Measurements from ENCODE around the gene SSBP3. TPM values are rescaled to one million over a fixed set of nuclear protein-coding genes. Genes with fewer than 3 reads are reported as not detected.

SSBP3 gene
- total RNA-seq, 1 experiment from 2014 or later, result 42.1 TPM

DNA sequence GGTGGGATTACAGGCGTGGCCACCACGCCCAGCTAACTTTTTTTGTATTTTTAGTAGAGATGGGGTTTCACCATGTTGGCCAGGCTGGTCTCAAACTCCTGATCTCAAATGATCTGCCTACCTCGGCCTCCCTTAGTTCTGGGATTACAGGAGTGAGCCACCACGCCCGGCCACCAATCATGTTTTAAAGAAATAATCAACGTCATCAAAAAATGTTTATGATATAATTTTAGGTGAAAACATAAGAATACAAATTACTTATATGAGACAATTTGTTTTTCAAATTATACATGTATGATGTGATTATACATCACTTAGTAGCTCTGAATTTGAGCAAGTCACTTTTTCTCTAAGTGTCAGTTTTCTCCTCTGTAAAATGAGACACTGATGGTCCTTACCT is 31.6 kb upstream of the SSBP3 start:
- Mint-ChIP-seq H3K27ac (ENCODE audit: unreplicated experiment) (no peak overlapping the region), H3K36me3 (ENCODE audit: insufficient read depth, unreplicated experiment) (no peaks in the 10 kb centered on the region), H3K27me3 (ENCODE audit: insufficient read depth, unreplicated experiment) (no peaks in the 10 kb centered on the region), H3K4me1 (ENCODE audit: low read depth, unreplicated experiment) (no peaks in the 10 kb centered on the region), H3K9me3 (ENCODE audit: unreplicated experiment) (no peaks in the 10 kb centered on the region), H3K4me3 (ENCODE audit: unreplicated experiment) (no peak overlapping the region)
- CTCF ChIA-PET, result no interaction called here
- BruUV-seq (replicated peaks), result no TSS peak
- TF ChIP-seq, protein P1, sequence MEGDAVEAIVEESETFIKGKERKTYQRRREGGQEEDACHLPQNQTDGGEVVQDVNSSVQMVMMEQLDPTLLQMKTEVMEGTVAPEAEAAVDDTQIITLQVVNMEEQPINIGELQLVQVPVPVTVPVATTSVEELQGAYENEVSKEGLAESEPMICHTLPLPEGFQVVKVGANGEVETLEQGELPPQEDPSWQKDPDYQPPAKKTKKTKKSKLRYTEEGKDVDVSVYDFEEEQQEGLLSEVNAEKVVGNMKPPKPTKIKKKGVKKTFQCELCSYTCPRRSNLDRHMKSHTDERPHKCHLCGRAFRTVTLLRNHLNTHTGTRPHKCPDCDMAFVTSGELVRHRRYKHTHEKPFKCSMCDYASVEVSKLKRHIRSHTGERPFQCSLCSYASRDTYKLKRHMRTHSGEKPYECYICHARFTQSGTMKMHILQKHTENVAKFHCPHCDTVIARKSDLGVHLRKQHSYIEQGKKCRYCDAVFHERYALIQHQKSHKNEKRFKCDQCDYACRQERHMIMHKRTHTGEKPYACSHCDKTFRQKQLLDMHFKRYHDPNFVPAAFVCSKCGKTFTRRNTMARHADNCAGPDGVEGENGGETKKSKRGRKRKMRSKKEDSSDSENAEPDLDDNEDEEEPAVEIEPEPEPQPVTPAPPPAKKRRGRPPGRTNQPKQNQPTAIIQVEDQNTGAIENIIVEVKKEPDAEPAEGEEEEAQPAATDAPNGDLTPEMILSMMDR (IDR thresholded peaks at IDR 0.05; ENCODE audit: insufficient read depth in 1 of 2, low read depth in 1 of 2, low read length in 1 of 2, severe bottlenecking in 1 of 2, unreplicated experiment in 1 of 2), result no peak
- no peak overlapping the region for H3K4me3 ChIP-seq (ENCODE audit: low read depth, low read length)
- no peaks in the 10 kb centered on the region for H3K27me3 ChIP-seq (replicated peaks; ENCODE audit: control insufficient read depth, insufficient read depth, low read length)
- POLR2A ChIA-PET, result no interaction called here
- DNase-seq, result no peak
- no peaks in the 10 kb centered on the region for H3K9me3 ChIP-seq
- H3K4me1 ChIP-seq, result no peaks in the 10 kb centered on the region
- intact Hi-C loops (cut with micrococcal nuclease; ENCODE audit: unreplicated experiment), result no loop called here
- H3K36me3 ChIP-seq (ENCODE audit: control insufficient read depth, insufficient read depth, low read length), result no peaks in the 10 kb centered on the region

DNA sequence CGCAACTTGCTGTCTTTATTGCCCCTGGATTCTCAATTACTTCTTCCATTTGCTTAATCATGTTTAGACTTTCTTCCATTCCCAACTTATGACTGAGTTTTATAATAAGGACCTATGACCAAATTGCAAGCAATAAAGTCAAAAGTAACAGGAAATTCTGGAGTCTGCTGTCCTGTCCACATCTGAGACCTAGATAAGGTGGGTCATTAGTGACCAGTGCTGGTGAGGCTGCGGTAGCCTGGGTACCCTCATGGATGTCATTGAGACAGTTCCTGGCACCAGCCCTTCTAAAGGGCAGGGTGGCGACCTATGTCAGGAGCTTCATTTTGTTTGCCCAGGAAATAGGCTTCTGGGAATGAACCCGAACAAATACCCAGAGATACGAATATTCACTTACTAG is 30.6 kb upstream of the SSBP3 start:
- Mint-ChIP-seq H3K27ac (ENCODE audit: unreplicated experiment) (no peak overlapping the region), H3K4me1 (ENCODE audit: low read depth, unreplicated experiment) (no peaks in the 10 kb centered on the region), H3K9me3 (ENCODE audit: unreplicated experiment) (no peaks in the 10 kb centered on the region), H3K4me3 (ENCODE audit: unreplicated experiment) (no peak overlapping the region), H3K36me3 (ENCODE audit: insufficient read depth, unreplicated experiment) (no peaks in the 10 kb centered on the region), H3K27me3 (ENCODE audit: insufficient read depth, unreplicated experiment) (no peaks in the 10 kb centered on the region)
- no TSS peak for BruUV-seq (replicated peaks)
- Histone ChIP-seq H3K36me3 (ENCODE audit: control insufficient read depth, insufficient read depth, low read length) (no peaks in the 10 kb centered on the region), H3K4me1 (no peaks in the 10 kb centered on the region), H3K9me3 (no peaks in the 10 kb centered on the region), H3K27me3 (replicated peaks; ENCODE audit: control insufficient read depth, insufficient read depth, low read length) (no peaks in the 10 kb centered on the region), H3K4me3 (ENCODE audit: low read depth, low read length) (no peak overlapping the region)
- no peak for DNase-seq
- intact Hi-C loops (cut with micrococcal nuclease; ENCODE audit: unreplicated experiment), result no loop called here
- ChIA-PET CTCF (no interaction called here), POLR2A (no interaction called here)
- TF ChIP-seq, protein P1 (IDR thresholded peaks at IDR 0.05; ENCODE audit: insufficient read depth in 1 of 2, low read depth in 1 of 2, low read length in 1 of 2, severe bottlenecking in 1 of 2, unreplicated experiment in 1 of 2), result no peak

DNA sequence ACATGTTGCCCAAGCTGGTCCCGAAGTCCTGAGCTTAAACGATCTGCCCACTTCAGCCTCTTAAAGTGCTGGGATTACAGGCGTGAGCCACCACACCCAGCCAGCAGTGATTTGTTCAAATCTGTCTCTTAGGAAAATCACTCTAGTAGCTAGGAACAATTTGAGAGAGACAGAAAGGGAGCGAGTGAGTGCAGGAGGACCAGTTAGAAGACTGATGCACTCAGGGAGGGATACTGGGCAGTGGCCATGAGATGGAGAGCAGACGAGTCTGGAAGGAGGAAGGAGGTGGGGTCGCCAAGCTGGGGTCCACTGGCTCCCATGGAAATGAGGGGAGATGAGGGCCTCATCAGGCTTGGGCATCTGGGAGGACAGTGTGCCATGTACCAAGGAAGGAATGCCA is 23.6 kb upstream of the SSBP3 start:
- no TSS peak for BruUV-seq (replicated peaks)
- Mint-ChIP-seq H3K9me3 (ENCODE audit: unreplicated experiment) (no peaks in the 10 kb centered on the region), H3K36me3 (ENCODE audit: insufficient read depth, unreplicated experiment) (peaks cover 5% of the 10 kb centered on the region), H3K27ac (ENCODE audit: unreplicated experiment) (no peak overlapping the region), H3K4me1 (ENCODE audit: low read depth, unreplicated experiment) (peaks cover 6% of the 10 kb centered on the region), H3K27me3 (ENCODE audit: insufficient read depth, unreplicated experiment) (no peaks in the 10 kb centered on the region), H3K4me3 (ENCODE audit: unreplicated experiment) (no peak overlapping the region)
- H3K4me3 ChIP-seq (ENCODE audit: low read depth, low read length), result no peak overlapping the region
- no peaks in the 10 kb centered on the region for H3K9me3 ChIP-seq
- POLR2A ChIA-PET, result no interaction called here
- H3K36me3 ChIP-seq (ENCODE audit: control insufficient read depth, insufficient read depth, low read length), result no peaks in the 10 kb centered on the region
- DNase-seq, result no peak
- intact Hi-C loops (cut with micrococcal nuclease; ENCODE audit: unreplicated experiment), result loop anchor here (2.0 kb wide), 1 partner anchor 21 kb away; no protein-coding TSS in a partner anchor
- TF ChIP-seq, protein P1 (IDR thresholded peaks at IDR 0.05; ENCODE audit: insufficient read depth in 1 of 2, low read depth in 1 of 2, low read length in 1 of 2, severe bottlenecking in 1 of 2, unreplicated experiment in 1 of 2), result no peak
- CTCF ChIA-PET, result no interaction called here
- no peaks in the 10 kb centered on the region for H3K4me1 ChIP-seq
- no peaks in the 10 kb centered on the region for H3K27me3 ChIP-seq (replicated peaks; ENCODE audit: control insufficient read depth, insufficient read depth, low read length)
